Mammary epithelial cell (primary cell): Measurements from ENCODE around the gene VSIG10.

Source experiments
- EZH2 ChIP-seq: IDR thresholded peaks from 2 replicates; pipeline ENCODE4 v1.6.1; 2012; ENCODE audit warnings: low read length, inconsistent platforms, borderline replicate concordance
- TF ChIP-seq, protein P1 (sequence below), 2 donors: IDR thresholded peaks in 1 of 2; conservative IDR thresholded peaks in 1 of 2; 2 replicates each; pipeline ENCODE4 v1.5.1; 2011 to 2012; ENCODE audit warnings: inconsistent platforms in 2 of 2, low read length in 2 of 2, mild to moderate bottlenecking in 2 of 2, control low read depth in 1 of 2, low read depth in 1 of 2; ENCODE audit not compliant: insufficient read depth in 1 of 2; ENCODE audit errors: extremely low read depth in 1 of 2

- TF ChIP-seq, protein P1, sequence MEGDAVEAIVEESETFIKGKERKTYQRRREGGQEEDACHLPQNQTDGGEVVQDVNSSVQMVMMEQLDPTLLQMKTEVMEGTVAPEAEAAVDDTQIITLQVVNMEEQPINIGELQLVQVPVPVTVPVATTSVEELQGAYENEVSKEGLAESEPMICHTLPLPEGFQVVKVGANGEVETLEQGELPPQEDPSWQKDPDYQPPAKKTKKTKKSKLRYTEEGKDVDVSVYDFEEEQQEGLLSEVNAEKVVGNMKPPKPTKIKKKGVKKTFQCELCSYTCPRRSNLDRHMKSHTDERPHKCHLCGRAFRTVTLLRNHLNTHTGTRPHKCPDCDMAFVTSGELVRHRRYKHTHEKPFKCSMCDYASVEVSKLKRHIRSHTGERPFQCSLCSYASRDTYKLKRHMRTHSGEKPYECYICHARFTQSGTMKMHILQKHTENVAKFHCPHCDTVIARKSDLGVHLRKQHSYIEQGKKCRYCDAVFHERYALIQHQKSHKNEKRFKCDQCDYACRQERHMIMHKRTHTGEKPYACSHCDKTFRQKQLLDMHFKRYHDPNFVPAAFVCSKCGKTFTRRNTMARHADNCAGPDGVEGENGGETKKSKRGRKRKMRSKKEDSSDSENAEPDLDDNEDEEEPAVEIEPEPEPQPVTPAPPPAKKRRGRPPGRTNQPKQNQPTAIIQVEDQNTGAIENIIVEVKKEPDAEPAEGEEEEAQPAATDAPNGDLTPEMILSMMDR (conservative IDR thresholded peaks at IDR 0.05 in 1 of 2, IDR thresholded peaks at IDR 0.05 in 1 of 2; ENCODE audit: extremely low read depth in 1 of 2, insufficient read depth in 1 of 2, low read depth in 1 of 2, low read length in 2 of 2) = no peak
- TF ChIP-seq EZH2 = no peak
Measured at GRCh38 chr12:118033323-118033722, 70.5 kb downstream of the VSIG10 start.
